GM10266 (cell line): ENCODE measurements around the gene KLK13.

Experiments
- DNase-seq: peaks from one replicate; pipeline ENCODE4 v3.0.0; 2012; ENCODE audit errors: extremely low spot score
- TF ChIP-seq, protein P1 (sequence below): IDR thresholded peaks from 2 replicates; pipeline ENCODE4 v1.5.1; 2012; ENCODE audit warnings: mild to moderate bottlenecking, low read depth; ENCODE audit not compliant: control insufficient read depth, insufficient read depth; ENCODE audit errors: missing control alignments

Gene KLK13

GRCh38 chr19:51091895-51092873 is 27.3 kb upstream of the KLK13 start:
- DNase-seq, result no peak
- TF ChIP-seq, protein P1, sequence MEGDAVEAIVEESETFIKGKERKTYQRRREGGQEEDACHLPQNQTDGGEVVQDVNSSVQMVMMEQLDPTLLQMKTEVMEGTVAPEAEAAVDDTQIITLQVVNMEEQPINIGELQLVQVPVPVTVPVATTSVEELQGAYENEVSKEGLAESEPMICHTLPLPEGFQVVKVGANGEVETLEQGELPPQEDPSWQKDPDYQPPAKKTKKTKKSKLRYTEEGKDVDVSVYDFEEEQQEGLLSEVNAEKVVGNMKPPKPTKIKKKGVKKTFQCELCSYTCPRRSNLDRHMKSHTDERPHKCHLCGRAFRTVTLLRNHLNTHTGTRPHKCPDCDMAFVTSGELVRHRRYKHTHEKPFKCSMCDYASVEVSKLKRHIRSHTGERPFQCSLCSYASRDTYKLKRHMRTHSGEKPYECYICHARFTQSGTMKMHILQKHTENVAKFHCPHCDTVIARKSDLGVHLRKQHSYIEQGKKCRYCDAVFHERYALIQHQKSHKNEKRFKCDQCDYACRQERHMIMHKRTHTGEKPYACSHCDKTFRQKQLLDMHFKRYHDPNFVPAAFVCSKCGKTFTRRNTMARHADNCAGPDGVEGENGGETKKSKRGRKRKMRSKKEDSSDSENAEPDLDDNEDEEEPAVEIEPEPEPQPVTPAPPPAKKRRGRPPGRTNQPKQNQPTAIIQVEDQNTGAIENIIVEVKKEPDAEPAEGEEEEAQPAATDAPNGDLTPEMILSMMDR, result no peak

DNA sequence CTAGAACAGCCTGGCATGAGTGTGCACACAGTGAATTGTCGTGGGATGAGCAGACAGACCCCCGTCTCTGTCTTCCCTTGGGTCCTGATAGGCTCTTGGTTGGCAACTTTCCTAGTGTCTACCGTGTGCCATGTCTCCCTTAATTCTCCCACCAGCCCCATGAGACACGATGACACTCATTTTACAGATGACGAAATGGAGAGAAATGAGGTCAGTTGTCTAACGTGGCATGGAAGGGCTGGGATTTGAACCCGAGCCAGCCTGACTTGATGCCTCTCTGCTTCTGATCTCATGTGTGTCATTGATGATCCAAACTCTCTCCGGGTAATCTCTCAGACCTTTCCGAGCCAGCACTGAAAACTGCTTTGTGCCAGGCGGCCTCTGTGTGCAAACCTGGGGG is 26.2 kb upstream of the KLK13 start:
- TF ChIP-seq, protein P1, result no peak
- no peak for DNase-seq

- TF ChIP-seq, protein P1, result no peak
- DNase-seq, result no peak
Observed at GRCh38 chr19:51090471-51090870, 25.6 kb upstream of the KLK13 start.

GRCh38 chr19:51089786-51090185 is 24.9 kb upstream of the KLK13 start:
- TF ChIP-seq, protein P1, result no peak
- no peak for DNase-seq

DNA sequence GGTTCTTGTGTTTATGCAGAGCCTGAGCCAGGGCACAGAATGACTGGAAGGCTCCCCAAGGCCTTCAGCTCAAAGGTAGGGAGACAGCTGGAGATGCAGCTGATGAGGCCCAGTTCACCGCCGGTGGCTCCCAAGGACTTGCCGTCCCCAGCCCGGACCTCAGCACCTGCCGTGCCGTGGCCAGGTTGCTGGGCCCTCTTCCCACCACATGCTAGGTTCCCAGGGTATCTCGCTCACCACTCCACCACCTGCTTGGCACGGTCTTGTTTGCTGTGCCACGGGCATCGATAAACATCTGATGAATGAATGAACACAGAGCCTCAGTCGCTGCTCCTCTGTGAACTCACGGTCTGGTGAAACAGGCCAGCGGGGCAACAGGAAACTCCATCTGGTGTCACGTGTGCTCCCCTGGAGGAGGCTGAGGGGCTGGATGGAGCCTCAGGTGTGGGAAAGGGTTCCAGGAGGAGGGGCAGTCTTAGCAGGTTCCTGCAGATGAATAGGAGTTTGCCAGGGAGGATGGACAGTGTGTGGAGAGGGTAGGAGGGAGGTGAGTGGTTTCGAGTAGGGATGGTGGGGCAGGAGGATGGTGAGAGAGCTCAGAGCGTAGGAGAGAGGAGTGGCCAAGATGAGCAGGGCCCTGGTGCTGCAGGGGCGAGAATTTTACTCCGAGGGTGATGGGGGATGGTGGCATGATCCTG is 21.4 kb upstream of the KLK13 start:
- TF ChIP-seq, protein P1, result no peak
- no peak for DNase-seq

DNA sequence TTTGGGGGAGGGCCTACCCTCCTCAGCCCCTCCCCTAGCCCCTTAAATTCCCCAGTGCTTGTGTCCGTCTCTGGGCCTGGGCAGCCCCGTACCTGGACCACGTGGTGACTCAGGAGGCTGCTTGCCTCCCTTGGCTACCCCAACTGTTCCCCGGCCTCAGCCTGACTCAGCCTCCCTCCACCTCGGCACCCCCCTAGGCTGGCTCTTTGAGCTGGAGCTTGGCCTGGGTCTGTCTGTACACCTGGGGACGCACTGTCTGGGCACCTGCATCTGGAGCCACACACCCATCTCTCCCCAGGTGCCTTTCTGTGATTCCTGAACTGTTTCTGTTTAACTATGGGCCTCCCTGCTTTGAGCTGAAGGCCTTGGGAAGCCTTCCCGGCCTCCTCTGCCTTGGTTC is 19.6 kb upstream of the KLK13 start:
- no peak for DNase-seq
- TF ChIP-seq, protein P1, result no peak

DNA sequence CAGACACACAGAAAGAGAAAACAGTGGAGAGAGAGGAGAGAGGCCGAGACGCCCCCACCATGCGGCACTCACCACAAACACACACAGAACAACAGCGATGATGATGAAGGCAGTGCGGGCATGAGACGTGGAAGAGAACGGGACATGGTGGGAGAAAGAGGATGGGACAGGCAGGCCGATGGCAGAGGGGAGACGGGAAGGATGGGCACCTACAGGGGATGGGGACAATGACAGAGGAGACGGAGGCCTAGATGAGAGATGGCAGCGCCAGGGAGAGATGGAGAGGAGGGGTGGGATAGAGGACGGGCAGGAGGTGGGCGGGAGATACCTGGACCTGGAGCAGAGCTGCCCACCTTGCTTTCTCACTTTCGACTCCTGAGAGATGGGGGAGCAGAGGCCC is 18.9 kb upstream of the KLK13 start:
- no peak for DNase-seq
- TF ChIP-seq, protein P1, result no peak
